ENCODE measurements around the gene KIAA1143. TPM values are rescaled to one million over a fixed set of nuclear protein-coding genes. Genes with fewer than 3 reads are reported as not detected.

The KIAA1143 gene
- total RNA-seq: 27.8 TPM
- long read RNA-seq, full-length matches to known transcripts: 14 of 24 reads
- long read RNA-seq, partial matches to known transcripts: 0 of 24 reads
- long read RNA-seq, other reads (novel, unspliced or antisense): 10 of 24 reads

DNA sequence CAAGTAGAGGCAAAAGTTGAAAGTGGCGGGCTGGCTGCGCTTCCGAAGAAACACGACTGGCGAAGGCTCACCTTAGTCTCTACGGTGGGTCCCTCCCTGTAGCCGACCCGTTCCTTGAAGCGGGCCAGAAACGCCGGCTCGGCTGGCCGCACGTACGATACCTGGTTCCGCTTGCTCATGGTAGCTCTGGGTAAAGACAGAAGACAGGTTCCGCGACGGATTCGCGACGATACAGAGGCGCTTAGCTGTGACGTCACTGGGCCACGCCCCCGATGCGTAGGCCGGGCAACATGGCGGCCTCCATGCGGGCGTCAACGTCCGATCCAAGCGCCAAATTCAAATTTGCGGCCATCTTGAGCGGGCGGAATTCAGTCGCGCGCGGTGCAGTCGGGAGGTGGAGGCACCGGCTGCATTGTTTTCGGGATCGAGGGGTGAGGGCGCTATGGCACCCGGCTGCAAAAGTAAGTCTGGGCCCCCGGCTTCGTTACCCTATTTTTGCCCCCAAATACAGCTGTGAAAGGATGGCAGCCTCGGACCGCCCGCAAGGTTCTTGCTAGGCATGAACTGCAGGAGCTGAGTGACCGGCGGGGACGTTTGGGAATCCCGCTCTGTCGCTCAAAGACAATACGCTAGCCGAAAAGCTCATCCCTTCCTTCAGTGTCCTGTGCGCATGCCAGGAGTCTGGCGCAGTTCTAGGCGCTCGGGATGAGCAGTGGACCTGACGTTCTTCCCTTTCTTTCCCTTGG lies at the start of gene KIAA1143, which contains the start of gene KIF15:
Gene KIAA1143 (minus strand): TSS at position 196 of the 746 bp plus-strand sequence. CDS start 17 bp downstream, at position 179.
Gene KIF15 (plus strand): TSS at position 371 of the 746 bp plus-strand sequence. CDS start 72 bp downstream, at position 443.
- no peaks in the 10 kb centered on the region for H3K27me3 ChIP-seq (ENCODE audit: low read depth)
- peak within 1 kb of the TSS; percentile 82 for H3K27ac ChIP-seq
- peaks cover 18% of the 10 kb centered on the region for H3K4me1 ChIP-seq
- intact Hi-C loops (cut with DNase I): no loop called here
- DNase-seq (peak; percentile 98), ATAC-seq (peak; percentile 100)
- H3K36me3 ChIP-seq: no peaks in the 10 kb centered on the region
- TF ChIP-seq, protein P1, sequence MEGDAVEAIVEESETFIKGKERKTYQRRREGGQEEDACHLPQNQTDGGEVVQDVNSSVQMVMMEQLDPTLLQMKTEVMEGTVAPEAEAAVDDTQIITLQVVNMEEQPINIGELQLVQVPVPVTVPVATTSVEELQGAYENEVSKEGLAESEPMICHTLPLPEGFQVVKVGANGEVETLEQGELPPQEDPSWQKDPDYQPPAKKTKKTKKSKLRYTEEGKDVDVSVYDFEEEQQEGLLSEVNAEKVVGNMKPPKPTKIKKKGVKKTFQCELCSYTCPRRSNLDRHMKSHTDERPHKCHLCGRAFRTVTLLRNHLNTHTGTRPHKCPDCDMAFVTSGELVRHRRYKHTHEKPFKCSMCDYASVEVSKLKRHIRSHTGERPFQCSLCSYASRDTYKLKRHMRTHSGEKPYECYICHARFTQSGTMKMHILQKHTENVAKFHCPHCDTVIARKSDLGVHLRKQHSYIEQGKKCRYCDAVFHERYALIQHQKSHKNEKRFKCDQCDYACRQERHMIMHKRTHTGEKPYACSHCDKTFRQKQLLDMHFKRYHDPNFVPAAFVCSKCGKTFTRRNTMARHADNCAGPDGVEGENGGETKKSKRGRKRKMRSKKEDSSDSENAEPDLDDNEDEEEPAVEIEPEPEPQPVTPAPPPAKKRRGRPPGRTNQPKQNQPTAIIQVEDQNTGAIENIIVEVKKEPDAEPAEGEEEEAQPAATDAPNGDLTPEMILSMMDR (IDR thresholded peaks at IDR 0.05): no peak
- peak within 1 kb of the TSS; percentile 87 for H3K4me3 ChIP-seq
- peaks cover 3% of the 10 kb centered on the region for H3K9me3 ChIP-seq

DNA sequence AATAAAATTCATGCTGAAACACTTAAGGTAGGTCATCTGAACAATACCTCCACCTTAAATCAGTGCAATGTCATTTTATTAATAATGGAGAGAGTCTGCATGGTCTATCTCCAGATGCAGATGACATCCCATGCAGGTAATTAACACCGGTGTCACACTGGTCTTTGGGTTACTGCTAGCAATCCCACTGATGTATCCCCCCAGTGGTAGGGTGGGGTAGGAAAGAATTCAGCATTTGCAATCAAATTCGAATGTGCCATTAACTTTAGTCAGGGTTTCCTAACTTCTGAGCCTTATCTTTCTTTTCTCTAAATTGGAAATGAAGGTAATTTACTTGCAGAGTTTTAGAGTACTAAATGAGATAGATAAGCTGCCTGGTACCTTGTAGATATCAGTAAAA lies 44.5 kb upstream of the KIAA1143 start:
- no peaks in the 10 kb centered on the region for H3K36me3 ChIP-seq
- H3K27ac ChIP-seq: no peak overlapping the region
- H3K9me3 ChIP-seq: no peaks in the 10 kb centered on the region
- no peak overlapping the region for H3K4me3 ChIP-seq
- TF ChIP-seq, protein P1 (IDR thresholded peaks at IDR 0.05): no peak
- H3K27me3 ChIP-seq (ENCODE audit: low read depth): no peaks in the 10 kb centered on the region
- intact Hi-C loops (cut with DNase I): no loop called here
- DNase-seq (no peak), ATAC-seq (no peak)
- H3K4me1 ChIP-seq: no peaks in the 10 kb centered on the region

DNA sequence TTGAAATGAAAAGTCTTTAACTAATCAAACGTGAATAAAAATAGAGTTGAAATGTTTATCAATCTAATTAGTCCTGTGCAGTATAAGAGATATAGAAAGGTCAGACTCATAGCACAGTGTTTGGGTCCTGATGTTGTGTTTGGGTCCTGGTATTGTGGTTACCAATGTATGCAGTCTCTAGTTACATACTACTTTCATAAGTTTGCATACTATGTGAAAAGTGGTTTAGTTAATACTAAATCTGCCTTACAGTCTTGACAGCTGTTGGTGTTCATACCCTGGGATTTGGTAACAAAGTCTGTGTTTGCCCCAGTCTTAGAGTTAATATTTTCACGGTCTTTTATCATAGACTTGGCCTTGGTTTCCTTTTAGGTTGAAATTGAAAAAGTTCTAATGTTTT lies 41.9 kb upstream of the KIAA1143 start:
- no peaks in the 10 kb centered on the region for H3K9me3 ChIP-seq
- H3K4me3 ChIP-seq: no peak overlapping the region
- TF ChIP-seq, protein P1 (IDR thresholded peaks at IDR 0.05): no peak
- ATAC-seq: no peak
- no peaks in the 10 kb centered on the region for H3K27me3 ChIP-seq (ENCODE audit: low read depth)
- no peaks in the 10 kb centered on the region for H3K4me1 ChIP-seq
- no peaks in the 10 kb centered on the region for H3K36me3 ChIP-seq
- intact Hi-C loops (cut with DNase I): no loop called here
- H3K27ac ChIP-seq: no peak overlapping the region
- DNase-seq: no peak

DNA sequence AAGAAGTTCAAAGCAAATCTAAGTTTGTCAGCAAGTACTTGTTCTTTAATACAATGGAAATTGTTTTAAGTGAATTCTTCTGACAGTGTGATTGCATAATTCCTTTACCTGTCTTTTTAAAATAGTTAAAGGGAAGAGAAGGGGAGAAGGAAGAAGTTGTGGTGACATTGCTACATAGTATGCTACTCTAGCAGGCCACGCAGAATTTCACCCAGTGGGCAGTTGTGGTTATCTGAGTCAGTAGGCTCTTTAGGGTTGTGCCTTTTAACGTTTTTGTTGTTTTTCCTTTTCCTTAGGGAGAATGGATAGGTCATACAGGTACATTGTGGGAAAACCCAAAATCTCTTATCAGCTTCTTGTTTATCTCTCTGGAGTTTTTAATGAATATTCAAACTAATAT lies 40.6 kb upstream of the KIAA1143 start:
- TF ChIP-seq, protein P1 (IDR thresholded peaks at IDR 0.05): no peak

DNA sequence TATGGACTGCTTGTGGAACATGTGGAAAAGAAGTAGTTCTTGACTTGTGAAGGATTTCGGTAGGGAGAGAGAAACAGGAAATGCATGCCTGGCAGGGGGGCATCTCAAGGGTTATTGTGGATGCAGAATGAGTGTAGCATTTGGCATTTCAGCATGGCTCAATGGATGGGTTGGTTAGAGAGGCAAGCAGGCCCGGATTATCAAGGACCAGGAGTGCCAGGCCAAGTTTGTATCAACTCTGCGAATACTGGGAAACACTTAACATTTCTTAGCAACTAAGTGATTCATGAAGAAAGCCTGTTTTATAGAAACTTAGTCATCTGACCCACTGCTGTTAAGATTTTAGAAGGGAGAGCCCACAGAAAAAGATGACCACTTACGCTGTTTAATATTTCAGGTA lies 33.8 kb upstream of the KIAA1143 start:
- TF ChIP-seq, protein P1 (IDR thresholded peaks at IDR 0.05): no peak
- ATAC-seq: no peak
- DNase-seq: no peak
- Histone ChIP-seq H3K27me3 (ENCODE audit: low read depth) (no peaks in the 10 kb centered on the region), H3K27ac (no peak overlapping the region), H3K9me3 (no peaks in the 10 kb centered on the region), H3K36me3 (no peaks in the 10 kb centered on the region), H3K4me3 (no peak overlapping the region), H3K4me1 (no peaks in the 10 kb centered on the region)
- intact Hi-C loops (cut with DNase I): no loop called here

More for the DNA sequence above, 40.6 kb upstream of the KIAA1143 start:
- DNase-seq (no peak), ATAC-seq (no peak)
- no peak overlapping the region for H3K4me3 ChIP-seq
- H3K36me3 ChIP-seq: no peaks in the 10 kb centered on the region
- H3K27me3 ChIP-seq (ENCODE audit: low read depth): no peaks in the 10 kb centered on the region
- H3K27ac ChIP-seq: no peak overlapping the region
- intact Hi-C loops (cut with DNase I): no loop called here
- H3K4me1 ChIP-seq: no peaks in the 10 kb centered on the region
- no peaks in the 10 kb centered on the region for H3K9me3 ChIP-seq
